ENCODE results near the gene ARSG. TPM values are rescaled to one million over a fixed set of nuclear protein-coding genes. Genes with fewer than 3 reads are reported as not detected.

Gene ARSG
- total and polyA plus RNA-seq, 2 of the 13 experiments (the other 11 are each of a cell fraction or from before 2014, with no cell fraction given): 3.7 to 15.2 TPM

- TF ChIP-seq ATF2 (CRISPR knock-in tag; IDR thresholded peaks at IDR 0.05) (peak; percentile 62), EP300 (IDR thresholded peaks at IDR 0.05; ENCODE audit: low read depth in 2 of 2, low read length in 2 of 2) (no peak; a peak in 2 of 4 replicates), EP300 (CRISPR knock-in tag; IDR thresholded peaks at IDR 0.05; ENCODE audit: borderline replicate concordance) (0 out of 2 replicates have a peak, but pooled peaks have one; percentile 46), ZNF768 (CRISPR knock-in tag; IDR thresholded peaks at IDR 0.05) (0 out of 2 replicates have a peak, but pooled peaks have one; percentile 19), ZSCAN20 (CRISPR knock-in tag; IDR thresholded peaks at IDR 0.05; ENCODE audit: borderline replicate concordance) (no peak; the same call in 1 of the 2 replicates), RARG (CRISPR knock-in tag; IDR thresholded peaks at IDR 0.05; ENCODE audit: low read depth) (no peak), TMF1 (CRISPR knock-in tag; IDR thresholded peaks at IDR 0.05; ENCODE audit: low read depth) (no peak), BHLHE40 (IDR thresholded peaks at IDR 0.05; ENCODE audit: low read length) (0 out of 2 replicates have a peak, but pooled peaks have one; percentile 12), FOSL2 (CRISPR knock-in tag; IDR thresholded peaks at IDR 0.05) (peak; percentile 66), ZNF83 (CRISPR knock-in tag; IDR thresholded peaks at IDR 0.05; ENCODE audit: borderline replicate concordance) (no peak), ZNF878 (CRISPR knock-in tag; IDR thresholded peaks at IDR 0.05) (no peak), KDM1A (CRISPR knock-in tag; IDR thresholded peaks at IDR 0.05) (0 out of 2 replicates have a peak, but pooled peaks have one; percentile 29), HDAC1 (CRISPR knock-in tag; IDR thresholded peaks at IDR 0.05) (peak; percentile 100), TP53 (CRISPR knock-in tag; conservative IDR thresholded peaks at IDR 0.05) (no peak), NRL (CRISPR knock-in tag; IDR thresholded peaks at IDR 0.05; ENCODE audit: borderline replicate concordance) (peak; percentile 43), HOXA7 (CRISPR knock-in tag; IDR thresholded peaks at IDR 0.05) (no peak), ZNF510 (CRISPR knock-in tag; IDR thresholded peaks at IDR 0.05; ENCODE audit: low read depth) (no peak), HNF1A (IDR thresholded peaks at IDR 0.05; ENCODE audit: low read depth) (no peak; the same call in 1 of the 2 replicates), HNF1A (CRISPR knock-in tag; IDR thresholded peaks at IDR 0.05; ENCODE audit: borderline replicate concordance) (peak; percentile 72; the same call in 1 of the 2 replicates)
- TF ChIP-seq, protein P1, sequence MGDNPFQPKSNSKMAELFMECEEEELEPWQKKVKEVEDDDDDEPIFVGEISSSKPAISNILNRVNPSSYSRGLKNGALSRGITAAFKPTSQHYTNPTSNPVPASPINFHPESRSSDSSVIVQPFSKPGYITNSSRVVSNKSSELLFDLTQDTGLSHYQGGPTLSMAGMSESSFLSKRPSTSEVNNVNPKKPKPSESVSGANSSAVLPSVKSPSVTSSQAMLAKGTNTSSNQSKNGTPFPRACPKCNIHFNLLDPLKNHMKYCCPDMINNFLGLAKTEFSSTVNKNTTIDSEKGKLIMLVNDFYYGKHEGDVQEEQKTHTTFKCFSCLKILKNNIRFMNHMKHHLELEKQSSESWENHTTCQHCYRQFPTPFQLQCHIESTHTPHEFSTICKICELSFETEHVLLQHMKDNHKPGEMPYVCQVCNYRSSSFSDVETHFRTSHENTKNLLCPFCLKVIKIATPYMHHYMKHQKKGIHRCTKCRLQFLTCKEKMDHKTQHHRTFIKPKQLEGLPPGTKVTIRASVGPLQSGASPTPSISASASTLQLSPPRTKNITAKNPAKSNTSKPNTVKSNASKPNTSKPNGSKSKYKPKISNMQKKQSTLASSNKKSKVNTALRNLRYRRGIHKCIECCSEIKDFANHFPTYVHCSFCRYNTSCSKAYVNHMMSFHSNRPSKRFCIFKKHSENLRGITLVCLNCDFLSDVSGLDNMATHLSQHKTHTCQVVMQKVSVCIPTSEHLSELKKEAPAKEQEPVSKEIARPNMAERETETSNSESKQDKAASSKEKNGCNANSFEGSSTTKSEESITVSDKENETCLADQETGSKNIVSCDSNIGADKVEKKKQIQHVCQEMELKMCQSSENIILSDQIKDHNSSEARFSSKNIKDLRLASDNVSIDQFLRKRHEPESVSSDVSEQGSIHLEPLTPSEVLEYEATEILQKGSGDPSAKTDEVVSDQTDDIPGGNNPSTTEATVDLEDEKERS (CRISPR knock-in tag; IDR thresholded peaks at IDR 0.05): no peak
Measured at GRCh38 chr17:68457539-68458259, 166.4 kb downstream of the ARSG start (continued).
